GM23338 (cell line): Measurements from ENCODE around the gene SNX10. TPM values are rescaled to one million over a fixed set of nuclear protein-coding genes. Genes with fewer than 3 reads are reported as not detected.

Experiments used
- ATAC-seq: fragments of 200-7000 bp; cut with Tn5 transposase; 3 replicates; pipeline ENCODE4 v1.9.1; 2020
- DNase-seq: peaks from one replicate; pipeline ENCODE4 v3.0.0-alpha.2; 2015; ENCODE audit warnings: low spot score
- H2AFZ ChIP-seq: fragments of 200-600 bp; sonication (generic); 2 replicates; pipeline ENCODE4 v1.8.0; 2016; ENCODE audit warnings: antibody characterized with exemption, mild to moderate bottlenecking, moderate library complexity
- H3F3A ChIP-seq: fragments of 200-600 bp; sonication (generic); replicated peaks from 2 replicates; pipeline ENCODE4 v1.8.0; 2017; ENCODE audit warnings: antibody characterized with exemption, mixed run types, low read depth
- H3K27ac ChIP-seq: fragments of 200-600 bp; sonication (generic); 2 replicates; pipeline ENCODE4 v1.6.1; 2016; ENCODE audit warnings: low read depth
- H3K27me3 ChIP-seq: fragments of 200-600 bp; sonication (generic); 2 replicates; pipeline ENCODE4 v1.8.0; 2016; ENCODE audit warnings: mild to moderate bottlenecking, mixed run types, moderate library complexity; ENCODE audit not compliant: insufficient read depth
- H3K36me3 ChIP-seq: fragments of 200-600 bp; sonication (generic); 2 replicates; pipeline ENCODE4 v1.8.0; 2016; ENCODE audit warnings: mild to moderate bottlenecking; ENCODE audit not compliant: insufficient read depth
- H3K4me1 ChIP-seq: fragments of 200-600 bp; sonication (generic); 2 replicates; pipeline ENCODE4 v1.8.0; 2016; ENCODE audit warnings: mild to moderate bottlenecking, moderate library complexity; ENCODE audit not compliant: insufficient read depth
- H3K4me2 ChIP-seq: fragments of 200-600 bp; sonication (generic); 2 replicates; pipeline ENCODE4 v1.7.1; 2017; ENCODE audit warnings: mixed run types
- H3K4me3 ChIP-seq: fragments of 200-600 bp; sonication (generic); 2 replicates; pipeline ENCODE4 v1.6.1; 2016; ENCODE audit warnings: mixed run types
- H3K79me2 ChIP-seq: fragments of 200-600 bp; sonication (generic); replicated peaks from 2 replicates; pipeline ENCODE4 v1.8.0; 2017; ENCODE audit warnings: mild to moderate bottlenecking; ENCODE audit not compliant: insufficient read depth
- H3K9me2 ChIP-seq: fragments of 200-600 bp; sonication (generic); 2 replicates; pipeline ENCODE4 v1.8.0; 2017; ENCODE audit not compliant: insufficient read depth
- H4K20me1 ChIP-seq: fragments of 200-600 bp; sonication (generic); replicated peaks from 2 replicates; pipeline ENCODE4 v1.8.0; 2017; ENCODE audit warnings: mild to moderate bottlenecking; ENCODE audit not compliant: insufficient read depth
- H3K27ac Mint-ChIP-seq: 2 replicates; pipeline ENCODE4 v1.8.0; 2020; ENCODE audit warnings: inconsistent platforms, mild to moderate bottlenecking, moderate library complexity, mixed read lengths
- H3K27me3 Mint-ChIP-seq: 3 replicates; pipeline ENCODE4 v1.8.0; 2022; ENCODE audit warnings: low read depth, mild to moderate bottlenecking, moderate library complexity, mixed read lengths, inconsistent platforms; ENCODE audit not compliant: insufficient read depth, poor library complexity
- H3K36me3 Mint-ChIP-seq: 3 replicates; pipeline ENCODE4 v1.8.0; 2021; ENCODE audit warnings: low read depth, mild to moderate bottlenecking, inconsistent platforms, moderate library complexity, mixed read lengths
- H3K4me1 Mint-ChIP-seq: 3 replicates; pipeline ENCODE4 v1.8.0; 2020; ENCODE audit warnings: mild to moderate bottlenecking, inconsistent platforms, mixed read lengths
- H3K4me3 Mint-ChIP-seq: 3 replicates; pipeline ENCODE4 v1.8.0; 2021; ENCODE audit warnings: moderate library complexity, mild to moderate bottlenecking, inconsistent platforms, mixed read lengths
- H3K9me3 Mint-ChIP-seq: 3 replicates; pipeline ENCODE4 v1.8.0; 2020; ENCODE audit warnings: moderate library complexity, mild to moderate bottlenecking, inconsistent platforms, mixed read lengths
- CREB1 ChIP-seq: fragments of 250-450 bp; sonication (Bioruptor Pico); IDR thresholded peaks from 2 replicates; pipeline ENCODE4 v1.5.0; 2020; ENCODE audit warnings: low read depth, mild to moderate bottlenecking, moderate library complexity
- EZH2 ChIP-seq: fragments of 200-600 bp; sonication (generic); IDR thresholded peaks from one replicate; pipeline ENCODE4 v1.8.0; 2017; ENCODE audit warnings: antibody characterized with exemption, mild to moderate bottlenecking, low read depth; ENCODE audit not compliant: unreplicated experiment
- JUNB ChIP-seq: IDR thresholded peaks from one replicate; pipeline ENCODE4 v1.6.1; 2016; ENCODE audit warnings: antibody characterized with exemption; ENCODE audit not compliant: unreplicated experiment
- NANOG ChIP-seq: IDR thresholded peaks from 2 replicates; pipeline ENCODE4 v1.6.1; 2016; ENCODE audit warnings: antibody characterized with exemption, borderline replicate concordance
- POLR2AphosphoS5 ChIP-seq: IDR thresholded peaks from 2 replicates; pipeline ENCODE4 v1.6.1; 2016; ENCODE audit warnings: antibody characterized with exemption, low read depth
- STAT1 ChIP-seq: IDR thresholded peaks from one replicate; pipeline ENCODE4 v1.6.1; 2016; ENCODE audit warnings: antibody characterized with exemption; ENCODE audit not compliant: unreplicated experiment
- ZNF331 ChIP-seq: fragments of 250-450 bp; sonication (Bioruptor Pico); IDR thresholded peaks from 2 replicates; pipeline ENCODE4 v1.5.0; 2020; ENCODE audit warnings: low read depth, mild to moderate bottlenecking, moderate library complexity
- polyA plus RNA-seq: library from polyadenylated mRNA; unstranded; fragments of >200 nt; fragmentation: Nextera tagmentation; extraction: Ambion mirVana; gene quantifications from 2 replicates; pipeline ENCODE4 v1.2.1, GENCODE V29; 2016
- total RNA-seq: library from RNA; depleted of rRNA; stranded (reverse); fragments of >200 nt; shearing (Covaris generic); gene quantifications from 2 replicates; pipeline ENCODE4 v1.2.3, GENCODE V29; 2014
- TF ChIP-seq, protein P1 (sequence below): IDR thresholded peaks from 2 replicates; pipeline ENCODE4 v1.6.1; 2016; ENCODE audit warnings: antibody characterized with exemption
- TF ChIP-seq, protein P2 (sequence below), 2 experiments: fragments of 200-600 bp in 1 of 2; sonication (generic) in 1 of 2; conservative IDR thresholded peaks; 2 replicates each; pipeline versions ENCODE4 v1.5.1 to v1.6.1; 2016 to 2017; ENCODE audit warnings: antibody characterized with exemption in 2 of 2, low read depth in 2 of 2, mild to moderate bottlenecking in 2 of 2, moderate library complexity in 1 of 2
- TF ChIP-seq, protein P3 (sequence below): IDR thresholded peaks from one replicate; pipeline ENCODE4 v1.6.1; 2018; ENCODE audit warnings: antibody characterized with exemption; ENCODE audit not compliant: unreplicated experiment

SNX10 gene
- total and polyA plus RNA-seq, 2 experiments from 2014 or later: 15.8 to 17.8 TPM

DNA sequence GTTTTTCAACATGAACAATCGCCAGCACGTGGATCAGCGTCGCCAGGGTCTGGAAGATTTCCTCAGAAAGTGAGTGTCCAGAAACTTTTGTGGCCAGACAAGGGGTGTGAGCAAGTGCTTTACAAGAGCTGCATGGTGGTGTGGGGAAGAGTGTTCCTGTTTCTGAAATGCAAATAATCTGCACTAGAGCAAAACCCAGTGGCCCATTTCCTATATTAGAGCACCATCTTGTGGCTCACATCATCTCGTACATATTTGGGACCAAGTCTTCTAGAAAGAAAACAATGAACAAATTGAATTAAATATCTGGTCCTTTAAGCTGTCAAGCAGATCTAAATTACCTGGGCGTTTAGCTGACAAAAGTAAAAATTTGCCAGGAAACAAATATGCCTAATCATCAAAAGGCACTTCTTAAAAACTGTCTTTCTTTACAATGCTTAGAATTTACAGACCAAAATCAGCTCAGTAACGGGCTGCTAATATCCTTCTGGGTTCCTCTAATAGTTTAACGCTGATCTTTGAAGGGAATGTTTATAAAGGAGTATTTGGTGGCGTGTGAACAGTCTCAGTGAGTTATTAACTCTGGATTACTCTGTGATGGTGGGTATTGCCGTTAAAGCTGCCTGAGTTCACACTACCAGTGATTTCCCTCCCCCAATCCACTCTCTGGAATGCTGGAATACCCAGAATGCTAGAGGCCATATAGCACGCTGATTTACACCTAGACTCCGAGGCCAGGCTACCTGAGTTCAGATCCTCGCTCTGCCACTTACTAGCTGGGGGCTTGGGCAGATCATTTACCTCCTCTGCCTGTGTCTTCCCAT, 73.6 kb downstream of the SNX10 start:
- no peak overlapping the region; the same call in 2 of the 3 replicates for H3K4me3 Mint-ChIP-seq
- no peaks in the 10 kb centered on the region for H3K4me1 ChIP-seq
- no peak overlapping the region for H3K27ac ChIP-seq

DNA sequence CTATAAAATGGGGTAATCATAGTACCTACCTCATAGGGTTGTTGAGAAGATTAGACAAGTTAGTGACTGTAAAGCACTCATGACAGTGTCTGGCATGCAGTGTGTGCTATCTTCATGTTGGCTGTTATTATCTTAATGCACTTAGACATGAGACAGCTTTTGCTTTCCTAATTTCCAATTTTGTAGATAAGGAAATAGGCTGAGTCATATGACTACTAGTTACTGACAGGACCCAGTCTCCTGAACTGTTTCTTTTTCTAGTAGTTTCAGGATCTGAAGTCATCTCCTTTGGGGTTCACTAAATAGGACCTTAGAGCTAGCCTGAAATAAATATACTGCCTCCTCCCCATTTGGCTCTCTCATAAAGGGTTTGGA, 74.2 kb downstream of the SNX10 start:
- H3F3A ChIP-seq: no peaks in the 10 kb centered on the region
- ATAC-seq (no peak), DNase-seq (no peak)
- no peak overlapping the region for H3K27ac Mint-ChIP-seq
- H3K4me2 ChIP-seq: no peak overlapping the region
- H3K4me1 ChIP-seq: no peaks in the 10 kb centered on the region
- H3K27me3 Mint-ChIP-seq: no peaks in the 10 kb centered on the region
- H3K27ac ChIP-seq: no peak overlapping the region
- no peak overlapping the region for H2AFZ ChIP-seq
- no peaks in the 10 kb centered on the region for H3K27me3 ChIP-seq
- no peaks in the 10 kb centered on the region for H3K36me3 ChIP-seq
- H3K9me2 ChIP-seq: no peaks in the 10 kb centered on the region
- H3K4me3 ChIP-seq: no peak overlapping the region
- H4K20me1 ChIP-seq: no peaks in the 10 kb centered on the region
- no peaks in the 10 kb centered on the region for H3K36me3 Mint-ChIP-seq
- H3K9me3 Mint-ChIP-seq: no peaks in the 10 kb centered on the region
- H3K79me2 ChIP-seq: no peaks in the 10 kb centered on the region
- peaks cover 8% of the 10 kb centered on the region; the same call in 2 of the 3 replicates for H3K4me1 Mint-ChIP-seq
- no peak overlapping the region; the same call in 2 of the 3 replicates for H3K4me3 Mint-ChIP-seq
- TF ChIP-seq NANOG (no peak), STAT1 (no peak), JUNB (no peak), EZH2 (no peak), POLR2AphosphoS5 (no peak), CREB1 (CRISPR knock-in tag) (no peak)
- TF ChIP-seq, protein P1, sequence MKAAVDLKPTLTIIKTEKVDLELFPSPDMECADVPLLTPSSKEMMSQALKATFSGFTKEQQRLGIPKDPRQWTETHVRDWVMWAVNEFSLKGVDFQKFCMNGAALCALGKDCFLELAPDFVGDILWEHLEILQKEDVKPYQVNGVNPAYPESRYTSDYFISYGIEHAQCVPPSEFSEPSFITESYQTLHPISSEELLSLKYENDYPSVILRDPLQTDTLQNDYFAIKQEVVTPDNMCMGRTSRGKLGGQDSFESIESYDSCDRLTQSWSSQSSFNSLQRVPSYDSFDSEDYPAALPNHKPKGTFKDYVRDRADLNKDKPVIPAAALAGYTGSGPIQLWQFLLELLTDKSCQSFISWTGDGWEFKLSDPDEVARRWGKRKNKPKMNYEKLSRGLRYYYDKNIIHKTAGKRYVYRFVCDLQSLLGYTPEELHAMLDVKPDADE: no peak
- TF ChIP-seq, protein P2, sequence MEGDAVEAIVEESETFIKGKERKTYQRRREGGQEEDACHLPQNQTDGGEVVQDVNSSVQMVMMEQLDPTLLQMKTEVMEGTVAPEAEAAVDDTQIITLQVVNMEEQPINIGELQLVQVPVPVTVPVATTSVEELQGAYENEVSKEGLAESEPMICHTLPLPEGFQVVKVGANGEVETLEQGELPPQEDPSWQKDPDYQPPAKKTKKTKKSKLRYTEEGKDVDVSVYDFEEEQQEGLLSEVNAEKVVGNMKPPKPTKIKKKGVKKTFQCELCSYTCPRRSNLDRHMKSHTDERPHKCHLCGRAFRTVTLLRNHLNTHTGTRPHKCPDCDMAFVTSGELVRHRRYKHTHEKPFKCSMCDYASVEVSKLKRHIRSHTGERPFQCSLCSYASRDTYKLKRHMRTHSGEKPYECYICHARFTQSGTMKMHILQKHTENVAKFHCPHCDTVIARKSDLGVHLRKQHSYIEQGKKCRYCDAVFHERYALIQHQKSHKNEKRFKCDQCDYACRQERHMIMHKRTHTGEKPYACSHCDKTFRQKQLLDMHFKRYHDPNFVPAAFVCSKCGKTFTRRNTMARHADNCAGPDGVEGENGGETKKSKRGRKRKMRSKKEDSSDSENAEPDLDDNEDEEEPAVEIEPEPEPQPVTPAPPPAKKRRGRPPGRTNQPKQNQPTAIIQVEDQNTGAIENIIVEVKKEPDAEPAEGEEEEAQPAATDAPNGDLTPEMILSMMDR (conservative IDR thresholded peaks at IDR 0.05; ENCODE audit: low read depth in 2 of 2): no peak
- TF ChIP-seq, protein P3, sequence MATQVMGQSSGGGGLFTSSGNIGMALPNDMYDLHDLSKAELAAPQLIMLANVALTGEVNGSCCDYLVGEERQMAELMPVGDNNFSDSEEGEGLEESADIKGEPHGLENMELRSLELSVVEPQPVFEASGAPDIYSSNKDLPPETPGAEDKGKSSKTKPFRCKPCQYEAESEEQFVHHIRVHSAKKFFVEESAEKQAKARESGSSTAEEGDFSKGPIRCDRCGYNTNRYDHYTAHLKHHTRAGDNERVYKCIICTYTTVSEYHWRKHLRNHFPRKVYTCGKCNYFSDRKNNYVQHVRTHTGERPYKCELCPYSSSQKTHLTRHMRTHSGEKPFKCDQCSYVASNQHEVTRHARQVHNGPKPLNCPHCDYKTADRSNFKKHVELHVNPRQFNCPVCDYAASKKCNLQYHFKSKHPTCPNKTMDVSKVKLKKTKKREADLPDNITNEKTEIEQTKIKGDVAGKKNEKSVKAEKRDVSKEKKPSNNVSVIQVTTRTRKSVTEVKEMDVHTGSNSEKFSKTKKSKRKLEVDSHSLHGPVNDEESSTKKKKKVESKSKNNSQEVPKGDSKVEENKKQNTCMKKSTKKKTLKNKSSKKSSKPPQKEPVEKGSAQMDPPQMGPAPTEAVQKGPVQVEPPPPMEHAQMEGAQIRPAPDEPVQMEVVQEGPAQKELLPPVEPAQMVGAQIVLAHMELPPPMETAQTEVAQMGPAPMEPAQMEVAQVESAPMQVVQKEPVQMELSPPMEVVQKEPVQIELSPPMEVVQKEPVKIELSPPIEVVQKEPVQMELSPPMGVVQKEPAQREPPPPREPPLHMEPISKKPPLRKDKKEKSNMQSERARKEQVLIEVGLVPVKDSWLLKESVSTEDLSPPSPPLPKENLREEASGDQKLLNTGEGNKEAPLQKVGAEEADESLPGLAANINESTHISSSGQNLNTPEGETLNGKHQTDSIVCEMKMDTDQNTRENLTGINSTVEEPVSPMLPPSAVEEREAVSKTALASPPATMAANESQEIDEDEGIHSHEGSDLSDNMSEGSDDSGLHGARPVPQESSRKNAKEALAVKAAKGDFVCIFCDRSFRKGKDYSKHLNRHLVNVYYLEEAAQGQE: no peak

More for the DNA sequence above, 73.6 kb downstream of the SNX10 start:
- Histone ChIP-seq H3K9me2 (no peaks in the 10 kb centered on the region), H4K20me1 (no peaks in the 10 kb centered on the region), H3K79me2 (no peaks in the 10 kb centered on the region), H3K36me3 (no peaks in the 10 kb centered on the region), H3K4me2 (no peak overlapping the region), H3F3A (no peaks in the 10 kb centered on the region), H2AFZ (no peak overlapping the region), H3K27me3 (no peaks in the 10 kb centered on the region), H3K4me3 (no peak overlapping the region)
- ATAC-seq (peak; percentile 83), DNase-seq (peak; percentile 78)
- peaks cover 8% of the 10 kb centered on the region; the same call in 2 of the 3 replicates for H3K4me1 Mint-ChIP-seq
- H3K36me3 Mint-ChIP-seq: no peaks in the 10 kb centered on the region
- H3K27me3 Mint-ChIP-seq: no peaks in the 10 kb centered on the region
- TF ChIP-seq, protein P2 (conservative IDR thresholded peaks at IDR 0.05; ENCODE audit: low read depth in 2 of 2): peak; percentile 90 to 92
- TF ChIP-seq NANOG (0 out of 2 replicates have a peak, but pooled peaks have one; percentile 17), ZNF331 (no peak)
- peak overlapping the region; percentile 23; the same call in 1 of the 2 replicates for H3K27ac Mint-ChIP-seq
- no peaks in the 10 kb centered on the region for H3K9me3 Mint-ChIP-seq
